HCT116 (cell line): ENCODE measurements around the gene PPP1R14B. TPM values are rescaled to one million over a fixed set of nuclear protein-coding genes. Genes with fewer than 3 reads are reported as not detected.

Experiments used
- ATAC-seq: fragments of 200-7000 bp; cut with Tn5 transposase; 2 replicates; pipeline ENCODE4 v1.9.1; 2020; ENCODE audit warnings: mild to moderate bottlenecking, moderate library complexity
- BruUV-seq: library from RNA; stranded (reverse); fragments of 400-500 nt; replicated peaks from 2 replicates; lab custom pipeline; 2021; lab: Mats Ljungman, UMichigan
- CTCF ChIA-PET: fragments of 300-600 bp; sonication (Branson Sonifier 250); formaldehyde crosslinking; loops from one replicate; lab custom pipeline; 2021; ENCODE audit warnings: antibody characterized with exemption; lab: Charles Lee
- POLR2A ChIA-PET: fragments of 300-600, 350-600 bp; sonication (Branson Sonifier 250); formaldehyde crosslinking; loops from one replicate; lab custom pipeline; 2021; ENCODE audit warnings: antibody characterized with exemption; lab: Charles Lee
- RAD21 ChIA-PET, 2 experiments: fragments of 300-600 bp; sonication (Branson Sonifier 250); formaldehyde crosslinking; loops; one replicate each; lab custom pipeline; 2023; ENCODE audit warnings: low total read pairs in 2 of 2; ENCODE audit not compliant: uncharacterized antibody in 2 of 2, unreplicated experiment in 2 of 2, low non-redundant PET in 1 of 2; lab: Charles Lee
- DNase-seq: peaks from one replicate; pipeline ENCODE4 v3.0.0-alpha.2; 2010; ENCODE audit warnings: low read depth, low spot score
- H2AFZ ChIP-seq: fragments of 200-600 bp; shearing (Covaris generic), sonication (generic); 2 replicates; pipeline ENCODE4 v1.6.1; 2017; ENCODE audit warnings: low read depth, mixed run types, mixed read lengths, antibody characterized with exemption, low read length; ENCODE audit not compliant: poor library complexity, severe bottlenecking
- H3K27ac ChIP-seq: 2 replicates; pipeline ENCODE4 v1.5.1; 2012; ENCODE audit warnings: low read depth, low read length
- H3K27me3 ChIP-seq: fragments of 200-600 bp; sonication (generic); 2 replicates; pipeline ENCODE4 v1.6.1; 2016; ENCODE audit warnings: mixed run types, low read length, mixed read lengths; ENCODE audit not compliant: insufficient read depth
- H3K36me3 ChIP-seq, 2 experiments: fragments of 200-500 bp in 1 of 2; fragments of 200-600 bp in 1 of 2; sonication (Bioruptor generic) in 1 of 2; sonication (generic) in 1 of 2; 2 replicates each; pipeline versions ENCODE4 v1.5.1 to v1.6.1; 2014 to 2016; ENCODE audit warnings: low read length in 2 of 2, inconsistent platforms in 1 of 2, mixed read lengths in 1 of 2, mixed run types in 1 of 2; ENCODE audit not compliant: insufficient read depth in 2 of 2, control insufficient read depth in 1 of 2
- H3K4me1 ChIP-seq, 2 experiments: fragments of 200-600 bp in 1 of 2; sonication (generic) in 1 of 2; 2 replicates each; pipeline versions ENCODE4 v1.5.1 to v1.6.1; 2012 to 2017; ENCODE audit warnings: low read length in 2 of 2, inconsistent platforms in 1 of 2, mild to moderate bottlenecking in 1 of 2, mixed read lengths in 1 of 2, mixed run types in 1 of 2, moderate library complexity in 1 of 2; ENCODE audit not compliant: insufficient read depth in 2 of 2, control insufficient read depth in 1 of 2
- H3K4me2 ChIP-seq: fragments of 200-600 bp; sonication (generic); 2 replicates; pipeline ENCODE4 v1.6.1; 2017; ENCODE audit warnings: mixed run types, low read length, mixed read lengths
- H3K4me3 ChIP-seq, 2 experiments: fragments of 200-600 bp in 1 of 2; sonication (generic) in 1 of 2; replicated peaks in 1 of 2; 2 replicates each; pipeline ENCODE4 v1.5.1; 2011 to 2016; ENCODE audit warnings: low read length in 2 of 2, control low read depth in 1 of 2, low read depth in 1 of 2, mild to moderate bottlenecking in 1 of 2, mixed read lengths in 1 of 2, mixed run types in 1 of 2
- H3K79me2 ChIP-seq: fragments of 200-600 bp; sonication (generic); 2 replicates; pipeline ENCODE4 v1.6.1; 2017; ENCODE audit warnings: mild to moderate bottlenecking, mixed run types, low read length, moderate library complexity, mixed read lengths; ENCODE audit not compliant: insufficient read depth
- H3K9ac ChIP-seq: fragments of 200-600 bp; sonication (generic); 2 replicates; pipeline ENCODE4 v1.6.1; 2016; ENCODE audit warnings: low read length, mixed read lengths
- H3K9me2 ChIP-seq: fragments of 200-600 bp; sonication (generic), shearing (Covaris generic); 2 replicates; pipeline ENCODE4 v1.6.1; 2017; ENCODE audit warnings: mixed run types, mild to moderate bottlenecking, moderate library complexity; ENCODE audit not compliant: insufficient read depth
- H3K9me3 ChIP-seq, 2 experiments: fragments of 200-500 bp in 1 of 2; fragments of 200-600 bp in 1 of 2; sonication (Bioruptor generic) in 1 of 2; sonication (generic) in 1 of 2; 2 replicates each; pipeline ENCODE4 v1.6.1; 2014 to 2017; ENCODE audit warnings: low read length in 2 of 2, mixed read lengths in 2 of 2, inconsistent platforms in 1 of 2, low read depth in 1 of 2, mild to moderate bottlenecking in 1 of 2, mixed run types in 1 of 2, moderate library complexity in 1 of 2; ENCODE audit not compliant: control insufficient read depth in 1 of 2, insufficient read depth in 1 of 2
- H4K20me1 ChIP-seq: fragments of 200-600 bp; sonication (generic), shearing (Covaris generic); 2 replicates; pipeline ENCODE4 v1.6.1; 2017; ENCODE audit warnings: mixed run types, mild to moderate bottlenecking, moderate library complexity; ENCODE audit not compliant: insufficient read depth
- ATF3 ChIP-seq: IDR thresholded peaks from 2 replicates; pipeline ENCODE4 v1.6.1; 2012
- CBX3 ChIP-seq: IDR thresholded peaks from 2 replicates; pipeline ENCODE4 v1.6.1; 2012; ENCODE audit warnings: low read depth
- EGR1 ChIP-seq: IDR thresholded peaks from 2 replicates; pipeline ENCODE4 v1.6.1; 2012; ENCODE audit warnings: low read depth
- ELF1 ChIP-seq: IDR thresholded peaks from 2 replicates; pipeline ENCODE4 v1.6.1; 2012; ENCODE audit warnings: low read depth, borderline replicate concordance
- JUND ChIP-seq: IDR thresholded peaks from 2 replicates; pipeline ENCODE4 v1.6.1; 2012
- MAX ChIP-seq: IDR thresholded peaks from 2 replicates; pipeline ENCODE4 v1.6.1; 2012
- POLR2A ChIP-seq: IDR thresholded peaks from 2 replicates; pipeline ENCODE4 v1.7.0; 2011; ENCODE audit warnings: borderline replicate concordance; ENCODE audit not compliant: insufficient read depth, insufficient read length; ENCODE audit errors: extremely low read depth
- POLR2AphosphoS5 ChIP-seq: IDR thresholded peaks from 2 replicates; pipeline ENCODE4 v1.6.1; 2011; ENCODE audit warnings: mild to moderate bottlenecking, low read depth, low read length, moderate library complexity
- RAD21 ChIP-seq: IDR thresholded peaks from 2 replicates; pipeline ENCODE4 v1.6.1; 2012; ENCODE audit warnings: low read depth, mild to moderate bottlenecking
- SIN3A ChIP-seq: IDR thresholded peaks from 2 replicates; pipeline ENCODE4 v1.6.1; 2012; ENCODE audit warnings: low read depth
- SP1 ChIP-seq: IDR thresholded peaks from 2 replicates; pipeline ENCODE4 v1.6.1; 2012; ENCODE audit warnings: low read depth
- SRF ChIP-seq: IDR thresholded peaks from 2 replicates; pipeline ENCODE4 v1.6.1; 2012; ENCODE audit warnings: low read depth
- TCF7L2 ChIP-seq: IDR thresholded peaks from 2 replicates; pipeline ENCODE4 v1.7.0; 2011; ENCODE audit warnings: borderline replicate concordance, inconsistent platforms; ENCODE audit not compliant: insufficient read depth, insufficient read length; ENCODE audit errors: extremely low read depth
- ZBTB33 ChIP-seq: IDR thresholded peaks from 2 replicates; pipeline ENCODE4 v1.6.1; 2011; ENCODE audit warnings: mild to moderate bottlenecking, low read length, moderate library complexity; ENCODE audit not compliant: insufficient replicate concordance; ENCODE audit errors: extremely low read depth
- ZFX ChIP-seq: fragments of 450-650 bp; IDR thresholded peaks from 2 replicates; pipeline ENCODE4 v1.6.1; 2017
- ZNF274 ChIP-seq: fragments of 200-500 bp; sonication (Bioruptor generic); IDR thresholded peaks from 2 replicates; pipeline ENCODE4 v1.6.1; 2014; ENCODE audit warnings: mild to moderate bottlenecking, low read depth, low read length, inconsistent platforms
- intact Hi-C: fragments of 100-400 bp; cut with micrococcal nuclease; formaldehyde crosslinking; loops from 2 replicates; pipeline ENCODE4 v1.10.0; 2022
- total RNA-seq: library from RNA; stranded (reverse); gene quantifications from one replicate; pipeline ENCODE4 v1.2.1, GENCODE V29; 2021; ENCODE audit not compliant: unreplicated experiment
- TF ChIP-seq, protein P1 (sequence below), 3 experiments: fragments of 200-600 bp in 1 of 3; sonication (generic) in 1 of 3; IDR thresholded peaks in 2 of 3; conservative IDR thresholded peaks in 1 of 3; 2 replicates each; pipeline ENCODE4 v1.5.1; 2012 to 2017; ENCODE audit warnings: low read depth in 2 of 3, low read length in 2 of 3, antibody characterized with exemption in 1 of 3, borderline replicate concordance in 1 of 3, control low read depth in 1 of 3, mild to moderate bottlenecking in 1 of 3, mixed read lengths in 1 of 3, mixed run types in 1 of 3, moderate library complexity in 1 of 3; ENCODE audit not compliant: insufficient read depth in 1 of 3
- TF ChIP-seq, protein P2 (sequence below): IDR thresholded peaks from 2 replicates; pipeline ENCODE4 v1.6.1; 2012; ENCODE audit warnings: low read depth

Gene PPP1R14B
- total RNA-seq, 1 experiment from 2014 or later = 332 TPM

DNA sequence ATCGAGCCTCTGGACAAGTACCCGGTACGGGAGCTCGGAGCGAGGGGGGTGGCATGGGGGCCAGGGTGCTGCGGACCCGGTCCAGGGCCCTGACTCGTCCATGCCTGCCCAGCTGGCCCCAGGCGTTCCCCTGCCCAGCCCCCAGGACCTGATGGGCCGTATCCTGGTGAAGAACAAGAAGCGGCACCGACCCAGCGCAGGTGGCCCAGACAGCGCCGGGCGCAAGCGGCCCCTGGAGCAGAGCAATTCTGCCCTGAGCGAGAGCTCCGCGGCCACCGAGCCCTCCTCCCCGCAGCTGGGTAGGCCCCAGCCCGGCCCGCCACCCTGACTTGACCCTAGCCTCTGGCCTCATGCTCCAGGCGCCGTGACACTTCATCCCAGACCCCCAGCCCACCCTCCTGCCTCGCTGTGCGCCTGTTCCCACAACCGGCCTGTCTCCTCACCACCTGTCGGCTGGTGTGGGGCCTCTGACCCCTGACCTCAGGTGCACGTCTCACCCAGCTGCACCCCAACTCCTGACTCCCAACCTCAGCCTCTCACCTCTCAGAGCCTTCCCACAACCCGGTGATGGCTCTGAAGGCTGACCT is 12.3 kb upstream of the PPP1R14B start:
- peaks cover 4 to 11% of the 10 kb centered on the region in 2 experiments; a peak in 3 of 4 replicates for H3K4me1 ChIP-seq
- no peak for TF ChIP-seq ZBTB33
- TF ChIP-seq ZFX = no peak
- TF ChIP-seq SRF = no peak
- TF ChIP-seq POLR2AphosphoS5 = no peak
- no peak for TF ChIP-seq TCF7L2
- TF ChIP-seq POLR2A = no peak
- TF ChIP-seq, protein P1, sequence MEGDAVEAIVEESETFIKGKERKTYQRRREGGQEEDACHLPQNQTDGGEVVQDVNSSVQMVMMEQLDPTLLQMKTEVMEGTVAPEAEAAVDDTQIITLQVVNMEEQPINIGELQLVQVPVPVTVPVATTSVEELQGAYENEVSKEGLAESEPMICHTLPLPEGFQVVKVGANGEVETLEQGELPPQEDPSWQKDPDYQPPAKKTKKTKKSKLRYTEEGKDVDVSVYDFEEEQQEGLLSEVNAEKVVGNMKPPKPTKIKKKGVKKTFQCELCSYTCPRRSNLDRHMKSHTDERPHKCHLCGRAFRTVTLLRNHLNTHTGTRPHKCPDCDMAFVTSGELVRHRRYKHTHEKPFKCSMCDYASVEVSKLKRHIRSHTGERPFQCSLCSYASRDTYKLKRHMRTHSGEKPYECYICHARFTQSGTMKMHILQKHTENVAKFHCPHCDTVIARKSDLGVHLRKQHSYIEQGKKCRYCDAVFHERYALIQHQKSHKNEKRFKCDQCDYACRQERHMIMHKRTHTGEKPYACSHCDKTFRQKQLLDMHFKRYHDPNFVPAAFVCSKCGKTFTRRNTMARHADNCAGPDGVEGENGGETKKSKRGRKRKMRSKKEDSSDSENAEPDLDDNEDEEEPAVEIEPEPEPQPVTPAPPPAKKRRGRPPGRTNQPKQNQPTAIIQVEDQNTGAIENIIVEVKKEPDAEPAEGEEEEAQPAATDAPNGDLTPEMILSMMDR (IDR thresholded peaks at IDR 0.05 in 2 of 3, conservative IDR thresholded peaks at IDR 0.05 in 1 of 3; ENCODE audit: borderline replicate concordance in 1 of 3, insufficient read depth in 1 of 3, low read depth in 2 of 3, low read length in 2 of 3) = no peak
- TF ChIP-seq, protein P2, sequence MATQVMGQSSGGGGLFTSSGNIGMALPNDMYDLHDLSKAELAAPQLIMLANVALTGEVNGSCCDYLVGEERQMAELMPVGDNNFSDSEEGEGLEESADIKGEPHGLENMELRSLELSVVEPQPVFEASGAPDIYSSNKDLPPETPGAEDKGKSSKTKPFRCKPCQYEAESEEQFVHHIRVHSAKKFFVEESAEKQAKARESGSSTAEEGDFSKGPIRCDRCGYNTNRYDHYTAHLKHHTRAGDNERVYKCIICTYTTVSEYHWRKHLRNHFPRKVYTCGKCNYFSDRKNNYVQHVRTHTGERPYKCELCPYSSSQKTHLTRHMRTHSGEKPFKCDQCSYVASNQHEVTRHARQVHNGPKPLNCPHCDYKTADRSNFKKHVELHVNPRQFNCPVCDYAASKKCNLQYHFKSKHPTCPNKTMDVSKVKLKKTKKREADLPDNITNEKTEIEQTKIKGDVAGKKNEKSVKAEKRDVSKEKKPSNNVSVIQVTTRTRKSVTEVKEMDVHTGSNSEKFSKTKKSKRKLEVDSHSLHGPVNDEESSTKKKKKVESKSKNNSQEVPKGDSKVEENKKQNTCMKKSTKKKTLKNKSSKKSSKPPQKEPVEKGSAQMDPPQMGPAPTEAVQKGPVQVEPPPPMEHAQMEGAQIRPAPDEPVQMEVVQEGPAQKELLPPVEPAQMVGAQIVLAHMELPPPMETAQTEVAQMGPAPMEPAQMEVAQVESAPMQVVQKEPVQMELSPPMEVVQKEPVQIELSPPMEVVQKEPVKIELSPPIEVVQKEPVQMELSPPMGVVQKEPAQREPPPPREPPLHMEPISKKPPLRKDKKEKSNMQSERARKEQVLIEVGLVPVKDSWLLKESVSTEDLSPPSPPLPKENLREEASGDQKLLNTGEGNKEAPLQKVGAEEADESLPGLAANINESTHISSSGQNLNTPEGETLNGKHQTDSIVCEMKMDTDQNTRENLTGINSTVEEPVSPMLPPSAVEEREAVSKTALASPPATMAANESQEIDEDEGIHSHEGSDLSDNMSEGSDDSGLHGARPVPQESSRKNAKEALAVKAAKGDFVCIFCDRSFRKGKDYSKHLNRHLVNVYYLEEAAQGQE = no peak
- no peak for TF ChIP-seq JUND
- TF ChIP-seq MAX = no peak
- no peak for TF ChIP-seq CBX3
- no peak for TF ChIP-seq SP1
- no peak for TF ChIP-seq ZNF274
- TF ChIP-seq ATF3 = no peak
- TF ChIP-seq EGR1 = no peak
- TF ChIP-seq ELF1 = no peak
- no peak for TF ChIP-seq SIN3A
- no peak for TF ChIP-seq RAD21
- H4K20me1 ChIP-seq = no peaks in the 10 kb centered on the region
- H3K4me3 ChIP-seq = no peak overlapping the region
- CTCF ChIA-PET = no interaction called here
- no peak overlapping the region for H3K4me2 ChIP-seq
- DNase-seq (no peak), ATAC-seq (no peak)
- H3K79me2 ChIP-seq = peaks cover 14% of the 10 kb centered on the region; the same call in 1 of the 2 replicates
- H3K9me3 ChIP-seq = no peaks in the 10 kb centered on the region
- no peak overlapping the region for H3K27ac ChIP-seq
- peaks cover 30 to 67% of the 10 kb centered on the region in 2 experiments; a peak in 3 of 4 replicates for H3K36me3 ChIP-seq
- POLR2A ChIA-PET = no interaction called here
- intact Hi-C loops = no loop called here
- no peak overlapping the region for H3K9ac ChIP-seq
- H2AFZ ChIP-seq = no peak overlapping the region
- H3K9me2 ChIP-seq = no peaks in the 10 kb centered on the region
- no TSS peak for BruUV-seq
- H3K27me3 ChIP-seq = no peaks in the 10 kb centered on the region
- RAD21 ChIA-PET = no interaction called here
